NCI-H345 (cell line): ENCODE data around the gene KRTAP5-6.
"Not testable (repeated sequence)": the region's sequence is repeated elsewhere in the genome, so short reads cannot be mapped to it uniquely, and the experiment has no call there.

Source experiments
- DNase-seq: peaks from one replicate; lab custom pipeline; 2025; lab: John Stamatoyannopoulos, UW

KRTAP5-6 gene

DNA sequence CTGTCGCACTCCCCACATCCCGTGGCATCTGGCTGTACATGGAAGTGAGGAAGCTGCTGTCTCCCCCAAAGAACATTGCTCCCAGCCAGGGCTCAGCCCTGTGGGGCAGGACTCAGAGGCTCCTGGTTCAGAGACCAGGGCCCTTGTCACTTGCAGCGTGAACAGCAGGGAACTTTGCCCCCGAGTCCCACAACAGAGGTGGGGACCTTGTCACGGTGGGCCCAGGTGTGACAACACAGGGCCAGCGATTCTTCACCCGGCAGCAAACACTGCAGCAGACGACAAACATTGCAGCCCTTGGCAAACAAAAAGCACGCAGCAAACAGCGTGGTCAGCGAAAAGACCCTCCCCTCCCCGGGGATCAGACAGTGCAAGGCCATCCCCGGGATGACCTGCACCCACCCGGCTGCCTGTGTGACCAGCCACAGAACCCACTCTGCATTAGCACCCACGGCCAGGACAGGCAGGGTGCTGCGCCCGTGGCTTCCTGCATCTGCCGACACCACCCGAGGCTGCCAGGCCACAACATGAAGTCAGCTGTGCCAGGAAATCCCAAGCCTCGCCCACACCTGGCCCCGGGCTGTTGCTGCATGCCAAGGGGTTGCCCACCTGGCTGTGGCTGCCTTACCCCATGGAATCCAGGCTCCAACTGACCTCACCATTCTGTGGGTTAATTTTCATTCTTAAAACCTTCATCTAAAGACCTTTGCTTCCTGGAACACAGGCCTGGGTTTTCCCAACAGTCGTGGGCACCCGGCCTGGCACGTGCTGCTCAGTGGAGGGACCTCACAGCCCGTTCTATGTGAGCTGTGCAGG lies 35.3 kb upstream of the KRTAP5-6 start:
- not testable (repeated sequence) for DNase-seq

DNA sequence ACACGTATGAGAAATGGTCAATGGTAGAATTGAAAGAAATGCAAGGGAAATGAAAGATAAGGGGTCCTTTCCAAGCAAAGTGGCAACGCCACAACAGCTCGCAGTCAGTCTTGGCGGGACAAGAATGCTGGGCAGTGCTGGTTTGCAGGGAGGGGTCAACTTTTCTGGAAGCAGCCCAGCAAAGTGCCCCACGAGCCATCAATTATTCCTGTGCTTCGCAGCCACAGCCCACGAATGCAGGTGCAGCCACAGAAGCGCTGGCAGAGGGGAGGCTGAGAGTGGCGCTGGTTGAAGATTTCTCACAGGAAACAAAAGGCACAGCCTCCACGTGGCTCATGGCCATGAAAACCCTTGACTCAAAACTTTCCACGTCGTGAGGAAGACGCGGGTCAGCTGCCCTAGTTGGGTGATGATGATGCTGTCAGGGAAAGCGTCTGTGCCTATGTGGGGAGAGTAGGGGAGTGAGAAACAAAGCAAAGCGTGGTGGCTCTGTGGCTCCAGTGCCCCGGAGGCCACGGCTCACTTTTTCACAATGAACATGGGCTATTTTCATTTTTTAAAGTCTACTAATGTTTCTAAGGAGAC lies 34.2 kb upstream of the KRTAP5-6 start:
- DNase-seq, result not testable (repeated sequence)

GRCh38 chr11:1665313-1665712 lies 31.7 kb upstream of the KRTAP5-6 start:
- DNase-seq, result no peak

DNA sequence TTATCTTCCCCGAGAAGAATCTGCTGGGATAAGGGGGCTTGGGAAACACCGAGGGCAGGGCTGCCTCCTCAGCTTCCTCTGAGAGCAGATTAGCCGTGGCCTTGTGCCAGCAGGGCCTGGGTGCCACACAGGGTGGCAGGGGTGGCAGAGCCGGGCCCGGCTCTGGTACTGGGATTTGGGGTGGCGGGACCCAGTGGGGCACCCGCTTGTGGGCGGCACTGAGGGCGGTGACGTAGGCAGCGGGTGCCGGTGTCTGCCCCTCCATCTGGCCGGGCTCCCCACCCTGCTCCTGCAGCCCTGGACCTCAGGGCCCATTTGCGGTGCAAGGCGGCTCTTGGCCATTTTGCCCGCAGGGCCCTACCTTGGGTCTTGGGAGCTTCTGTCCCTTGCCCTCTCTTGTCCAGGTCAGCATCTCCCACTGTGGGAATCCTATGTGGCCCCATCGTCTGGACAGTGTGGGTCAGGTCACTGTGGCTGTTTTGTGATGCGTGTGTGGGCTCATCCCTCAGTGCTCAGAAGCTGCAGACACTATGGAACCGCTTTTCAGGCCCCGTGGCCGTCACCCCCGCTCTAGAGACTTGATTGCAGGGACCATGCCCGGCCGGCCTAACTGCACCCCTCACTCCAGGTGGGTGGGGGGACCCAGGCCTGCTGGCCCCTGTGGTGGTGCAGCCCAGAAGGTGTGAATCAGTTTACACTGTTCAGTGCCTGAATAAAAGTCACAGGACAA lies 29.7 kb upstream of the KRTAP5-6 start:
- DNase-seq, result no peak

GRCh38 chr11:1667906-1668305 lies 29.1 kb upstream of the KRTAP5-6 start:
- DNase-seq, result no peak

DNA sequence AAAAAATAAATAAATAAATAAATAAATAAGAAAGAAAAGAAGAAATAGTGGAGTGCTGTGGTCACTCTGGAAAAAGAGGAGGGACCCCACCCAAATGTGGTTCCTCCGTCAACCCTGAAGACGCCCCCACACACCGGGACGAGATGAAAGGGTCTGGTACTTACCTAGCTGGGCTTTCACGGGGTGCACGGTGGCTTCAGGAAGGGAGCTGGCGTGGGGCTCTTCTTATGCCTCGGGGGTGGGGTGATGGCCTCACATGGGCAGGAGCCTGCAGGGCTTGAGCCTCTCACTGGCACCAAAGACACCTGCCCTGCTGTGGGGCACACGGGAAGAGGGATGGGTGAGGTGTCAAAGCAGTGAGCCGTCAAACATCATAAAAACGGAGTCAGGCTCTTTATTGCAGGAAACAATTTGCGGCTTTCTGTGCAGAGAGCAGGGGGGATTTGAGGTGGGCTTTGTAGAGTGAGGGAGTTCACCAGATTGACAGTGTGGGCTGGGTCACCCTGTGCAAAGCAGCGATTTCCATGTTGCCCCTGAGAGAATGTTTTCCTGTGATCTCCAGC lies 28.0 kb upstream of the KRTAP5-6 start:
- DNase-seq, result no peak

DNA sequence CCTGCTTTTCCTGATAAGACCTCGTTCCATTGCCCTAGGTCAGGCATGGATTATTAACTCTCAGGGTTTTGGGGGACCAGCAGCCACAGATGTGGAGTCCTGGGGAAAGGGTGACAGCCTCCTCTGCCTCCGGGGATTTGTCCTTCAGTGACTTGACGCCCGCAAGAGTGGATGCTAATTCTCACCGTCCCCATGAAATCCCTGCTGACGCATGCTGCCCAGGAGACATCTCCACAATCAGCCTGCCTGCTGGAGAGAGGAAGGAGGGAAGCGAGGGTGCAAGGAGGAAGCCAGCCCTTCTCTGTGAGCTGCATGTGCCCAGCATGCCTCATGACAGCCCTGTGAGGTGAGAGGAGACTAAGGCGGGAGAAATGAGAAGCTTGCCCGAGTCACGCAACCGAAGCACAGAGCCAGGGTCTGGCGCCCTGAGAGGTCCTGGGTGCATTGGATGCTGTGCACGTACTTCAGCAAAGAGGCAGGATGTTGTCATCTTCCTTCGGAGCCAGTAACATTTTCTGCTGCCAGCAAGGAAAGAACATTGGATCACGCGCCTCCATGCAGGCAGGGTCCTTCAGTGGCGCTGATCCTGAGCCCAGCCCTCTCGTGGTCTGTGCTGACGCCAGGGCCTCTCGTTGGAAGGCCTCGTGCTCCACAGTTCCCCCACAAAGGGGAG lies 27.3 kb upstream of the KRTAP5-6 start:
- DNase-seq, result no peak

GRCh38 chr11:1670457-1670856 lies 26.5 kb upstream of the KRTAP5-6 start:
- DNase-seq, result not testable (repeated sequence)

DNA sequence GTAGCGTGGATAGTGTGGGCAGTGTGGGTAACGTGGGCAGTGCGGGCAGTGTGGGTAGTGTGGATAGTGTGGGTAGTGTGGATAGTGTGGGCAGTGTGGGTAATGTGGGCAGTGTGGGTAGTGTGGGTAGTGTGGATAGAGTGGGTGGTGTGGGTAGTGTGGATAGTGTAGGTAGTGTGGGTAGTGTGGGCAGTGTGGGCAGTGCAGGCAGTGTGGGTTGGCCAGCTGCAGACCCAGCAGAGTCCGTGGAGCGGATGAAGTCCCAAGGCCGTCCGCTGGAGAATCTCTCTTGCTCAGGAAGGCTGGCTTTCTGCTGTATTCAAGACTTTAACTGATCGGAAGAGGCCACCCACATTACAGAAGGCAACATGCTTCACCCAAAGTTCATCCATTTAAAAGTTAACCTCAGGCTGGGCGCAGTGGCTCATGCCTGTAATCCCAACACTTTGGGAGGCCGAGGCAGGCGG lies 26.1 kb upstream of the KRTAP5-6 start:
- DNase-seq, result no peak

DNA sequence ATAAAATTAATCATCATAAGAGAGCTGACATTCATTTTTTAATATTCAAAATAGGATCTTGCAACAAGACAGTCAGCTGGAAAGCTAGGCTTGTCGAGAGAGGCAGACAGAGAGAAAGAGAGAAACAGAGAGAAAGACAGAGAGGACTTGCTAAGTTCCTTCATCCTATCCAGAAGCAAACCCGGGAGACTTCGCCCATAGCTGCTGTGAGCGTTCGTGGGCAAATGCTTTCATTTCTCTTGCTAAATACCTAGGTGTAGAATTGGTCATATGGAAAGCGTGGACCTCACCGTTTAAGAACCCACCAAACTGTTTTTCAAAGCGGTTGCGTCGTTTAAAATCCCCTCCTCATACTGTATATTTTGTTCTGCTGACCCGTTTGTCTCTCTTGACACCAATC lies 25.3 kb upstream of the KRTAP5-6 start:
- no peak for DNase-seq

DNA sequence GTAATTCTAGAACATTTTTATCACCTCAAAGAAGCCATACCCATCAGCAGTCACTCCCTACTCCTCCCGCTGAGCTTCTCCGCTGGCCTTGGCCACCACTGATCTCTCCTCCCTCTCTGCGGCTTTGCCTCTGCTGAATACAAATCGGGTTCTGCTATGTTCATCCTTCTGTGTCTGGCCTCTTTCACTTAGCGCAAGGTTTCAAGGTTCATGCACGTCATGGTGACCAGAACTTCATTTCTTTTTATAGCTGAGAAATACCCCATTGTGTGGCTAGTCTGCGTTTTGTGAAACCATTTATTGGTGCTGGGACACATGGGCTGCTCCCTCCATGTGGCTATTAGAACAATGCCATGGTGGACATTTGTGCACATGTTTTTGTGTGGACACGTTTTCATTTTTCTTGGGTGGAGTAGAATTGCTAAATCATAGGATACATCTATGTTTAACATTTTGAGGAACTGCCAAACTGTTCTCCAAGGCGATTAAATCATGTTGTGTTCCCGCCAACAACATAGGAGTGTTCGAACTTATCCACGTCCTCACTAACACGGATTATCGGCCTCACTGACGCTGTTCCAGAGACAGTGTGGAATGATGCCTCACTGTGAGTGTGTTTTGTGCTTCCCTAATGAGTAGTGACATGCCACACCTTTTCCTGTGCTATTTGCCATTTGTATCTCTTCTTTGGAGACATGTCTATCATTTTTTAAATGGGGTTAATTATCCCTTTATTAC lies 24.2 kb upstream of the KRTAP5-6 start:
- DNase-seq, result no peak

DNA sequence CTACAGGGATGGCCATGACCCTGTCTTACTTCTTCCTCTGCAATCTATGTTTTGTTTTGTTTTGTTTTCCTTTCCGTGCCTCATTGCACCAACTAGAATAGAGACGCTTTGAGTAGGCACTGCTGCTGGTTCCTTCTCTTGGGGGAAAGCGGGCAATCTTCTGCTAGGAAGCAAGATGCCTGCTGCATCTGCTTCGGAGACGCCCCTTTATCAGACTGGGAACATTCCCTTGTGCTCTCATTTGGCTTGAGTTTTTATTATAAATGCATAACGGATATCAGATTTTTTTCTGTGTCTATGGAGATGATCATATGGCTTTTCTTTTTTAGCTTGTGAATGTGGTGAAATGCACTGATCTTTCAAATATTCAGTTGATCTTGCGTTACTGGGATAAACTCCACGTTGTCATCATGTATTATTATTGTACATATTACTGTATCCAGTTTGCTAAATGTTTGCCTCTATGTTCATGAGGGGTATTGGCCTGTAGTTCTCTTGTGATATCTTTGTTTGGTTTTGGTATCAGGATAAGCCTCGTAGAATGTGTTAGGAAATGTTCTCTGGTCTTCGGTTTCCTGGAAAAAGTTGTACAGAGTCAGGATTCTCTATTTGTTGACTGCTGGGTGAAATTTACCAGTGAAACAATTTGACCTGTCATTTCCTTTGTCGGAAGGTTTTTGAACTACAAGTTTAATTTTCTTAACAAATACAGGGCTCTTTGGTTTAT lies 23.4 kb upstream of the KRTAP5-6 start:
- DNase-seq, result no peak

DNA sequence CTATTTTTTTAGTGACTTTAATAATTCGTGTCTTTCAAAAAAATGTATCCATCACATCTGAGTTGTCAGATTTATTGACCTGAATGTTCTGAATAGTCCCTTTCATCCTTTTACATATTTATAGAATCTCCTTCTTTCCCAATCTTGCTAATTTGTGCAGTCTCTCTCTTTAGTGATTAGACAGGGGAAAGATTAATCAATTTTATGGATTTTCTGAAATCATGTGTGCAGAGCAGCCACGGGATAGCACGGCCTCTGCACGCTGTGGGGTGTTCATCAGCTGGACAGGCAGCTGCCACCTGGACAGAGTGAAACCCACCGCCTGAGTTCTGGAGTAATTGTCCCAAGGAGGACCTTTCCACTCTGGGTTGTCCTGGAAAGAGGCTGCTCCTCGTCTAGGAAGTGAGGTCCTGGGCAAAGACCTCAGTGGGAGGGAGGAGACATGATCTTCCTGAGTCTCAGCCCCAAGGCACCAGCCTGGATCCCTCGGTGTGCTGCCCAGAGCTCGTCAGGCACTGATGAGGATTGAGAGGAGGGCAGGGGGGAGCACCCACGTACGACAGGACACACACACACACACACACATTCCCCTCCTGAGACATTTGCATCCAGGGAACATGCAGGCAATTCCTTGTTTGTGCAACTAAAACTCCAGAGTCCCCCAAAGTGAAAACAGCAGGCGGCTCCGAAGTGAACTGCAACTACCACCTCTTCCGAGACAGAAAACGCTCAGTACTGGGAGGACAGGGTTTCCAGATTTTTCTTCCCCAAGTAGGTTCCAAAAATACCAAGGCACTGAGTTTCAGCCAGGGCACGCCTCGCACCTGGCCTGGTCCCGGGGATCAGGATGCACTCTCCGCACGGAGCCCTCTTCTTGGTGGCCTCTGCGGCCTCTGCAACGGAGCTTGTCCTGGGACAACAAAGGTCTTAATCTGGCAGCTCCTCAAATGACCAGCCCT lies 22.5 kb upstream of the KRTAP5-6 start:
- no peak for DNase-seq

DNA sequence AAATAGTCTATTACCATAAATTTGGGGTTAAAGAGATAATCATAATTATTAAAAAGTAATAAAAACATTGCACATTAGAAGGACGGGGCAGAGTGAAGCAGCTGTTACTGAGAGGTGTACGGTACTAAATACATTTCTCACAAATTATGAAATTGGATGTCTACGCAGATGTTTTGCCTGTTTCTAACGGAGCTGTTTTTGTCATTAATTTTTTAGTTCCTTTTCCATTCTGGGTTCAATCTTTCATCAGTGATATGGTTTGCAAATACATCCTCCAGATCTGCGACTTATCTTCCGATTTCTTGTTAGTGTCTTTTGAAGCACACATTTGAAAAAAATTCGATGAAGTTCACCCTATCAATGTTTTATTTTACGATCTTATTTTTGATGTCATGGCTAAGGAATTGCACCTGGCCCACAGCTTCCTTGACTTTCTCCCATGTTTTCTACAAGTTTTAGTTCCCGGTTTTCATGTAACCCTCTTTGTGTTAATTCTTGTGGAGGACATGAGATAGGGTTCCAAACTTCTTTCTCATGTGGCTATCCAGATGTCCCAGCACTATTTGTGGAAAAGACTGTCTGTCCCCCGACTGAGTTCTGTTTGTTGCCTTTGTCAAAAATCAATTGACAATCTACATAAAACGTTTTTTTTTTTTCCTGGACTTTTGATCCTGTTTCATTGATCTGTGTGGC lies 21.3 kb upstream of the KRTAP5-6 start:
- no peak for DNase-seq

- DNase-seq, result no peak
Observed at GRCh38 chr11:1676229-1676740, 20.7 kb upstream of the KRTAP5-6 start.

GRCh38 chr11:1679881-1680280 lies 17.1 kb upstream of the KRTAP5-6 start:
- no peak for DNase-seq

- DNase-seq, result no peak
Observed at GRCh38 chr11:1682225-1682905, 14.6 kb upstream of the KRTAP5-6 start.

- not testable (repeated sequence) for DNase-seq
Observed at GRCh38 chr11:1683216-1683615, 13.8 kb upstream of the KRTAP5-6 start.
